SU-DHL-6 (cell line): ENCODE measurements around the gene MAP2K2.

Experiments used
- H2AFZ ChIP-seq: fragments of 200-600 bp; sonication (generic); 2 replicates; pipeline ENCODE4 v1.6.1; 2014; ENCODE audit warnings: low read depth, mild to moderate bottlenecking, moderate library complexity, mixed read lengths, antibody characterized with exemption, low read length; ENCODE audit not compliant: severe bottlenecking
- H3F3A ChIP-seq: fragments of 200-600 bp; shearing (Covaris generic); 2 replicates; pipeline ENCODE4 v1.6.0; 2016; ENCODE audit warnings: antibody characterized with exemption, mild to moderate bottlenecking; ENCODE audit not compliant: insufficient read depth
- H3K27ac ChIP-seq: fragments of 200-600 bp; sonication (generic); 2 replicates; pipeline ENCODE4 v1.5.1; 2016; ENCODE audit warnings: low read depth, mild to moderate bottlenecking, low read length, moderate library complexity, mixed read lengths
- H3K27me3 ChIP-seq: fragments of 200-600 bp; sonication (generic), shearing (Covaris generic); 2 replicates; pipeline ENCODE4 v1.6.0; 2014; ENCODE audit warnings: mild to moderate bottlenecking, low read length
- H3K36me3 ChIP-seq: fragments of 200-600 bp; sonication (generic); 2 replicates; pipeline ENCODE4 v1.6.1; 2014; ENCODE audit warnings: mild to moderate bottlenecking, low read length, mixed read lengths
- H3K4me2 ChIP-seq: fragments of 300-600, 200-600 bp; shearing (Covaris generic), sonication (generic); 2 replicates; pipeline ENCODE4 v1.6.0; 2014; ENCODE audit warnings: low read length, low read depth, mild to moderate bottlenecking; ENCODE audit not compliant: poor library complexity, severe bottlenecking
- H3K4me3 ChIP-seq: fragments of 200-600 bp; sonication (generic); 2 replicates; pipeline ENCODE4 v1.5.1; 2014; ENCODE audit warnings: antibody characterized with exemption, low read length, mild to moderate bottlenecking, mixed read lengths; ENCODE audit not compliant: insufficient read depth, poor library complexity, severe bottlenecking
- H3K79me2 ChIP-seq: fragments of 200-600 bp; sonication (generic); 2 replicates; pipeline ENCODE4 v1.6.1; 2014; ENCODE audit warnings: mild to moderate bottlenecking, low read length, moderate library complexity; ENCODE audit not compliant: insufficient read depth
- H3K9ac ChIP-seq: fragments of 200-600 bp; sonication (generic); 2 replicates; pipeline ENCODE4 v1.7.0; 2014; ENCODE audit warnings: mild to moderate bottlenecking, low read length
- H3K9me2 ChIP-seq: fragments of 200-600 bp; sonication (generic); replicated peaks from 2 replicates; pipeline ENCODE4 v1.6.1; 2014; ENCODE audit warnings: low read length; ENCODE audit not compliant: insufficient read depth
- H3K9me3 ChIP-seq: fragments of 200-600 bp; sonication (generic); 2 replicates; pipeline ENCODE4 v1.6.1; 2014; ENCODE audit warnings: low read length, mixed read lengths; ENCODE audit not compliant: insufficient read depth
- H4K20me1 ChIP-seq: fragments of 200-600 bp; sonication (generic); 2 replicates; pipeline ENCODE4 v1.6.1; 2014; ENCODE audit warnings: low read depth, mild to moderate bottlenecking, antibody characterized with exemption, low read length, moderate library complexity, mixed read lengths
- EZH2phosphoT487 ChIP-seq: fragments of 200-600 bp; sonication (generic), shearing (Covaris generic); conservative IDR thresholded peaks from 2 replicates; pipeline ENCODE4 v1.6.1; 2018; ENCODE audit warnings: mild to moderate bottlenecking, antibody characterized with exemption, low read length, moderate library complexity, mixed read lengths
- TF ChIP-seq, protein P1 (sequence below): fragments of 200-600 bp; sonication (generic); IDR thresholded peaks from one replicate; pipeline ENCODE4 v1.5.1; 2017; ENCODE audit warnings: antibody characterized with exemption, mild to moderate bottlenecking, low read length, moderate library complexity; ENCODE audit not compliant: insufficient read depth, poor library complexity, severe bottlenecking

The MAP2K2 gene

DNA sequence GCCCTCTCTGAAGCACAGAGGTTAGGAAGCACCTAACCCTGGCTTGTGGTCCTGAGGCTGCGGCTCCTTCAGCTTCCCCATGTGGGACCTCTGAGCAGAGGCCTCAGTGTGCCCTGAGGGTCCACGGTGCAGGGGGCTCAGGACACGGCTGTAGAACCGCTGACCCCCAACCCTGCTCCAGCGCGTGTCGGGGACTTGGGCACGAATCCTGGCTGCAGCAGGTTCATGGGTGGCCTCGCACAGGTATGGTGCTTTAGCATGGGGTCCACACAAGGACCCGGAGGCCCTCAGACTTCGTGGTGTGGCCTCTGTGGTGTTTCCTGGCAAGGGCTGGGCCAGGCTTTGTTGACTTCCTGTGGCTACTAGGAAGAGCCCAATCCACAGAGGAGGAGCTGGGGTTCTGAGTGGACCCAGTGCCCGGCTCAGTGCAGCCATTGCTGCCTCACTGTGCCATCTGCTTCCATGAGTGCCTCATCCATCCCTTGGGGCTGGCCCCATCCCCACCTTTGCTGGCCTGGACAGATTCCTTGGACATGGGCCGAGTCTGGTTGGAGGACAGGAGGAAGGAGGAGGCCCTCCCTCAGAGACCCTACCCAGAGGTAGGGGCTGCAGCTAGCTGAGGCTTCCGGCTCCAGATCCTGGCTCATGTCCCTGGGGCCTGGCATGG, 81.7 kb downstream of the MAP2K2 start:
- no peaks in the 10 kb centered on the region for H3K27me3 ChIP-seq
- H3K4me3 ChIP-seq, result no peak overlapping the region
- peaks cover 29% of the 10 kb centered on the region; the same call in 1 of the 2 replicates for H3K79me2 ChIP-seq
- no peak overlapping the region for H3K9ac ChIP-seq
- H3F3A ChIP-seq, result peaks cover 13% of the 10 kb centered on the region; the same call in 1 of the 2 replicates
- no peaks in the 10 kb centered on the region for H3K9me2 ChIP-seq
- no peaks in the 10 kb centered on the region for H3K9me3 ChIP-seq
- no peak overlapping the region for H3K27ac ChIP-seq
- peaks cover 5% of the 10 kb centered on the region; the same call in 1 of the 2 replicates for H3K36me3 ChIP-seq
- TF ChIP-seq, protein P1, sequence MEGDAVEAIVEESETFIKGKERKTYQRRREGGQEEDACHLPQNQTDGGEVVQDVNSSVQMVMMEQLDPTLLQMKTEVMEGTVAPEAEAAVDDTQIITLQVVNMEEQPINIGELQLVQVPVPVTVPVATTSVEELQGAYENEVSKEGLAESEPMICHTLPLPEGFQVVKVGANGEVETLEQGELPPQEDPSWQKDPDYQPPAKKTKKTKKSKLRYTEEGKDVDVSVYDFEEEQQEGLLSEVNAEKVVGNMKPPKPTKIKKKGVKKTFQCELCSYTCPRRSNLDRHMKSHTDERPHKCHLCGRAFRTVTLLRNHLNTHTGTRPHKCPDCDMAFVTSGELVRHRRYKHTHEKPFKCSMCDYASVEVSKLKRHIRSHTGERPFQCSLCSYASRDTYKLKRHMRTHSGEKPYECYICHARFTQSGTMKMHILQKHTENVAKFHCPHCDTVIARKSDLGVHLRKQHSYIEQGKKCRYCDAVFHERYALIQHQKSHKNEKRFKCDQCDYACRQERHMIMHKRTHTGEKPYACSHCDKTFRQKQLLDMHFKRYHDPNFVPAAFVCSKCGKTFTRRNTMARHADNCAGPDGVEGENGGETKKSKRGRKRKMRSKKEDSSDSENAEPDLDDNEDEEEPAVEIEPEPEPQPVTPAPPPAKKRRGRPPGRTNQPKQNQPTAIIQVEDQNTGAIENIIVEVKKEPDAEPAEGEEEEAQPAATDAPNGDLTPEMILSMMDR, result no peak
- no peak for TF ChIP-seq EZH2phosphoT487
- 0 out of 2 replicates have a peak, but pooled peaks cover 3% of the 10 kb centered on the region for H4K20me1 ChIP-seq
- no peak overlapping the region for H2AFZ ChIP-seq
- no peak overlapping the region for H3K4me2 ChIP-seq
